GM12892 (cell line): Measurements from ENCODE around the gene ASTN1.

Experiments used
- POLR2A ChIP-seq: IDR thresholded peaks from 2 replicates; pipeline ENCODE4 v1.6.1; 2011; ENCODE audit warnings: low read depth, low read length, control low read depth
- POLR2AphosphoS5 ChIP-seq: IDR thresholded peaks from 2 replicates; pipeline ENCODE4 v1.6.1; 2011; ENCODE audit warnings: low read depth, low read length, control low read depth
- TAF1 ChIP-seq: IDR thresholded peaks from 2 replicates; pipeline ENCODE4 v1.6.1; 2011; ENCODE audit warnings: low read depth, mild to moderate bottlenecking, control low read depth, low read length, borderline replicate concordance

DNA sequence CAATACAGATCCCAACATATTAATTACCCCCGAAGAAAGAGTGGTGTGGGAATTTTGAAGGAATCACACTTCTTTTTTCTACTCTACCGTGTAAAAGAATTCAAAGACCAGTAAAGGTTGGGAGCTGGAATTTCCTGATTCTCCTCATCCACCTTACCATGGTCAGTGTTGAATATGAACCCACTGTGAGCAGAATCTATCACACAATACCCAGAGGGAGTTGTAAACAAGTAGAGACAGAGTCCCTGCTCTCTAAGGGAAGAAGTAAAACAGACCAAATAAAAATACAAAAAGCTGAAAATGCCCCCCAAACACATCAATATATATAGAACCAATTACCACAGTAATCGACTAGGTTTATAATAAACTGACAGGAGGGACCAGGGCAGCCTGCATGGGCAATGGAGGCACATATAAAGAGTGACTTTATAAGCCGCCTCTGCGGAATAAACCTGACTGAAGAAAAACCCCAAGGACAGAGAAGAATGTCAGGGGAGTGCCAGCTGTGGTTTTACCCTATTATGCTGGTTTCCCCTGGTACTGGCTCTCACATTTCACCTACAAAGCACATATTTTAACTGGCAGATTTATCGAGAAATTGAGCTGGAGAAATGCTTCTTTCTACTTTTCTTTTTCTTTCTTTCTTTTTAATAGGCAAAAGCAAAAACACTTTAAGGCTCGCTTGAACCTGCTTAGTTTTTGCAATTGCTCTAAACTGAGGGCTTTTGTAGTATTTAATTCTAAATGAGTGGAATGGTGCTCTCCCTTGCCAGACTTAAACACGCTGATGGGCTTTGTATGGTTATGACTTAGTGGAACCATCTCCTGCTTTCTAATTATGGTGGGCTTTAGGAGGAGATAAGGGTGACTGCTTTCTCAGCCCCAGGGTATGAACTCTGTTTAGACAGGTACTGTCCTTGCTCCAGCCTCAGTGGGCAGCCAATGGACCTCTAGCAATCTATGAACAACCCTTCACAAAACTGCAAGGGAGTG, 244.8 kb downstream of the ASTN1 start:
- no peak for TF ChIP-seq POLR2AphosphoS5
- TF ChIP-seq TAF1, result no peak
- TF ChIP-seq POLR2A, result no peak
